ENCODE results near the gene ZNF24. TPM values are rescaled to one million over a fixed set of nuclear protein-coding genes. Genes with fewer than 3 reads are reported as not detected.

ZNF24 gene
- total and polyA plus RNA-seq, 2 of the 4 experiments (the other 2 are of a cell fraction), result 7.6 to 20.8 TPM

GRCh38 chr18:35361570-35362321, 17.5 kb upstream of the ZNF24 start:
- no TSS peak for BruUV-seq (replicated peaks)
- Histone ChIP-seq H4K20me1 (ENCODE audit: insufficient read depth, low read length) (no peaks in the 10 kb centered on the region), H3K4ac (ENCODE audit: low read depth, low read length) (no peak overlapping the region), H2BK15ac (ENCODE audit: low read depth, low read length) (no peak overlapping the region), H3K27me3 (ENCODE audit: control insufficient read depth, insufficient read depth, low read length) (no peaks in the 10 kb centered on the region; the same call in 1 of the 2 replicates), H3K56ac (ENCODE audit: extremely low read depth, insufficient read depth, low read length) (no peak overlapping the region), H3K9me1 (ENCODE audit: insufficient read depth, low read length) (no peaks in the 10 kb centered on the region), H2AK9ac (replicated peaks; ENCODE audit: low read depth, low read length, poor library complexity) (no peak overlapping the region), H2AK5ac (ENCODE audit: low read depth, low read length) (no peak overlapping the region), H2AFZ (replicated peaks; ENCODE audit: low read length, poor library complexity) (no peak overlapping the region), H4K5ac (ENCODE audit: low read depth, low read length) (no peak overlapping the region), H2BK20ac (ENCODE audit: low read depth, low read length) (no peak overlapping the region), H3K18ac (ENCODE audit: low read depth, low read length) (no peak overlapping the region), H4K8ac (ENCODE audit: low read depth in 2 of 2, low read length in 2 of 2) (no peak overlapping the region), H3K9me3 (ENCODE audit: control insufficient read depth, insufficient read depth, low read length) (no peaks in the 10 kb centered on the region), H3K36me3 (ENCODE audit: control insufficient read depth, insufficient read depth, low read length) (no peaks in the 10 kb centered on the region), H3K4me1 (ENCODE audit: control insufficient read depth, insufficient read depth, low read length) (no peaks in the 10 kb centered on the region), H2BK120ac (ENCODE audit: low read depth, low read length) (no peak overlapping the region), H3K9ac (ENCODE audit: low read depth, low read length) (no peak overlapping the region), H3K79me1 (ENCODE audit: low read depth in 1 of 2, low read length in 2 of 2) (no peaks in the 10 kb centered on the region), H2BK5ac (ENCODE audit: low read depth, low read length, poor library complexity, severe bottlenecking) (no peak overlapping the region), H3K14ac (replicated peaks; ENCODE audit: low read depth, low read length) (no peak overlapping the region), H3K23ac (ENCODE audit: low read depth, low read length) (no peak overlapping the region), H3K4me2 (ENCODE audit: low read depth, low read length) (no peak overlapping the region), H4K91ac (ENCODE audit: insufficient read depth, low read depth, low read length) (no peak overlapping the region), H3K4me3 (ENCODE audit: insufficient read depth, low read depth, low read length) (no peak overlapping the region), H3K27ac (ENCODE audit: insufficient read depth, low read length) (no peak overlapping the region)
- ATAC-seq (ENCODE audit: low read depth), result no peak
- DNase-seq, result no peak
- dilution Hi-C loops (cut with HindIII; ENCODE audit: low sequenced_read_pairs, unreplicated experiment) (no loop called here), intact Hi-C loops (cut with micrococcal nuclease) (no loop called here), in situ Hi-C loops (cut with MboI; ENCODE audit: low sequenced_read_pairs) (no loop called here)
- CTCF ChIA-PET, result interaction anchor here (1.1 kb wide), 1 partner anchor 122 kb away, joined by 3 read pairs; no protein-coding TSS in a partner anchor
- POLR2A ChIA-PET (ENCODE audit: unreplicated experiment), result no interaction called here
- TF ChIP-seq MAFK (IDR thresholded peaks at IDR 0.05; ENCODE audit: low read depth, low read length) (no peak), RCOR1 (IDR thresholded peaks at IDR 0.05; ENCODE audit: insufficient replicate concordance, low read length) (no peak), NFE2L2 (IDR thresholded peaks at IDR 0.05; ENCODE audit: low read depth, low read length) (no peak), SMC3 (IDR thresholded peaks at IDR 0.05; ENCODE audit: low read depth, low read length) (no peak), CEBPB (IDR thresholded peaks at IDR 0.05; ENCODE audit: low read depth, low read length) (no peak), MXI1 (IDR thresholded peaks at IDR 0.05; ENCODE audit: borderline replicate concordance, low read depth, low read length) (no peak), FOS (IDR thresholded peaks at IDR 0.05; ENCODE audit: low read depth, low read length) (no peak)
- WGBS, 2 experiments (ENCODE audit: extremely low coverage in 2 of 2, insufficient read length in 1 of 2), result no CpG with 5 or more reads among the region's 2 CpGs
